Stimulated activated naive CD8-positive, alpha-beta T cell treated with anti-CD3 and anti-CD28 coated beads, Interleukin-15, Interleukin-2, amounts not matched to agents 100 ng/mL and 50 ng/mL, for 24 hours (primary cell): ENCODE data around the gene HPGD.
A peak's percentile ranks its signal among the peaks of the same experiment; 100 is the strongest.

Experiments
- H3K27ac Mint-ChIP-seq: one replicate; pipeline ENCODE4 v1.8.0; 2021; ENCODE audit warnings: mild to moderate bottlenecking, mixed read lengths
- H3K27me3 Mint-ChIP-seq: one replicate; pipeline ENCODE4 v1.8.0; 2021; ENCODE audit warnings: mixed read lengths
- H3K36me3 Mint-ChIP-seq: one replicate; pipeline ENCODE4 v1.8.0; 2021; ENCODE audit warnings: low read depth, mixed read lengths
- H3K4me1 Mint-ChIP-seq: one replicate; pipeline ENCODE4 v1.8.0; 2021; ENCODE audit warnings: low read depth, mixed read lengths
- H3K4me3 Mint-ChIP-seq: one replicate; pipeline ENCODE4 v1.8.0; 2021; ENCODE audit warnings: mild to moderate bottlenecking, mixed read lengths
- H3K9me3 Mint-ChIP-seq: one replicate; pipeline ENCODE4 v1.8.0; 2021; ENCODE audit warnings: mixed read lengths

Gene HPGD

DNA sequence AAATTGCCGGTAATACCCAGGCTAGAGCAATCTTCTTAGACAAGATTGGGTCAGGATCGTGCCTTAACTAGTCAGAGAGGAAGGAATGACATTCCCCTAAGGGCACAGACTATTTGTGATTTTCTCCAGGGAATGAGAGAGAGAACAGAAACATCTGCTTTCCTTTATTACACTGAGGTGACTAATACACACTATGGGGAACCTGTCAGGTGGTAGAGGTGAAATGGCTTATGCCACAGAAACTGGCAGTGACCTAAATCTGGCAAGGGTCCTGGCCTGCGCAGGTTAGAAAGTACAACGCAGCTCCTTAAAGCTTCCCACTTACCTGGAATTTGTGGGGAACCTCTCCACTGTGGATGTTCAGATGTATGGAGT lies 16.6 kb upstream of the HPGD start:
- Mint-ChIP-seq H3K36me3 (no peaks in the 10 kb centered on the region), H3K27me3 (no peaks in the 10 kb centered on the region), H3K27ac (no peak overlapping the region), H3K9me3 (no peaks in the 10 kb centered on the region), H3K4me3 (no peak overlapping the region), H3K4me1 (no peaks in the 10 kb centered on the region)

DNA sequence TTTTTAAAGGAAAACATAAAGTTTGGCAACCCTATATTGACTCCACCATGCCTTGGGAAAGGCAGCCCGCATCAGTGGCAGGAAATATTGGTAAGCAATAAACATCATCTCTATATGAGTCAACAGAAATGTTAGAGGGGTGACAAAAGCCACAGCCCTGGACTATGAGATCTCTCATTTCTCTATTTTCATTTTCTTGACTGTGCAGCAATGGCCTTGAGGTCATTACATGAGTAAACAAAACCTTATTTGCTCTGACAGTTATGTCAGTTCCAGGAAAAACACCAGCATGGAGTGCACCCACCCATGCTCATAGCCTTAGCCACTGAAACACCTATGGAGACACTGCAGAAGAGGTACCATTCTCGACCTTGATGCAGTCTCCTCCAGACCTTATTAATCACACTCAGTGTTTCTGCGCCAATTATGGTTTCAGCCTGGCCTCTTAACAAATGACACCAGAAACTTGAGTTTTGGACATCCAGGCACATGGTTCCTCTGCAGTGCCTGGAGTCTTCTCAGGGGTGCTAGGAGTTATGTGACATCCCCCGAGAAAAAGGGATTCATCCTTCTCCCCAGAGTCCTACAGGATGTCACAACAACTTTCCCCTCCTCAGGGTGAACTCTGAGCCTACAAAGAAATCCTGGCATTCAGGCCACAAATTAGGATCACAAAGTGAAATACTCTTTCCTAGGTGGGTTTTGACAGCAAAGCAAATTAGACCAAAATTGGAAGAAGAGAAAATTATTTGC lies 16.0 kb upstream of the HPGD start:
- no peaks in the 10 kb centered on the region for H3K9me3 Mint-ChIP-seq
- H3K27ac Mint-ChIP-seq, result no peak overlapping the region
- no peaks in the 10 kb centered on the region for H3K4me1 Mint-ChIP-seq
- H3K36me3 Mint-ChIP-seq, result no peaks in the 10 kb centered on the region
- H3K27me3 Mint-ChIP-seq, result no peaks in the 10 kb centered on the region
- H3K4me3 Mint-ChIP-seq, result no peak overlapping the region

DNA sequence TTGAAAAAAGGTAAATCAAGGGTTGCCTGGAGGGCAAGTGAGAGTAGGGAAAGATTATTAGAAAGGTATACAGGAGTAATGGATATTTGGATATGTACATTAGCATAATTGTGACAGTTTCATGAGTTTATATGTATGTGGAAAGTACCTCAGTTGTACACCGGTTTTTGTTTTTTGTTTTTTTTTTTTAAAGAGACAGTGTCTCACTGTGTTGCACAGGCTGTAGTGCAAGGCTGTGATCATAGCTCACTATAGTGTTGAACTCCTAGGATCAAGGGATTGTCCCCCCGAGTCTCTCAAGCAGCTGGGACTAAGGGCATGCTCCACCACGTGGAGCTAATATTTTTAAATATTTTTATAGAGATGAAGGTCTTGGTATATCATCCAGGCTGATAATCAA lies 15.3 kb upstream of the HPGD start:
- no peaks in the 10 kb centered on the region for H3K27me3 Mint-ChIP-seq
- no peaks in the 10 kb centered on the region for H3K4me1 Mint-ChIP-seq
- no peak overlapping the region for H3K27ac Mint-ChIP-seq
- H3K36me3 Mint-ChIP-seq, result no peaks in the 10 kb centered on the region
- H3K9me3 Mint-ChIP-seq, result no peaks in the 10 kb centered on the region
- no peak overlapping the region for H3K4me3 Mint-ChIP-seq

DNA sequence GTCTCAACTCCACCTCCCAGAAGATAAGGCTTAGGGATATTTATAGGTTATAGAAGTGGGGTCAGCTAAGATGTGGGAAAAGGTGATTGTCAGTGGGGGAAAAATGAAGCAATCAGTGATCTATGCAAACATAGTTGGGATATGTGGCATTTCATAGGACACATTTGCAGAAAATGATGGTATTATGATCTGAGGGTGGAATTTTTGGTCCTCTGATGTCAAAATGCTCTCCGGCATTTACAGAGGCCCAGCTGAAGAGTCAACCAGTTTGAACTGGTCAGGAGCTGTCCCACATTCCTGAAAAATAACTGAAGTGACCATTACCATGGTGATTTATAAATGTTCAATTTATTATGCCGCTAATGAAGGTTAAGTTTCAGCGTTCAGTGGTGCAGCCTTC lies 12.2 kb upstream of the HPGD start:
- Mint-ChIP-seq H3K9me3 (no peaks in the 10 kb centered on the region), H3K27me3 (peaks cover 3% of the 10 kb centered on the region), H3K36me3 (no peaks in the 10 kb centered on the region), H3K4me1 (no peaks in the 10 kb centered on the region), H3K27ac (no peak overlapping the region), H3K4me3 (no peak overlapping the region)

DNA sequence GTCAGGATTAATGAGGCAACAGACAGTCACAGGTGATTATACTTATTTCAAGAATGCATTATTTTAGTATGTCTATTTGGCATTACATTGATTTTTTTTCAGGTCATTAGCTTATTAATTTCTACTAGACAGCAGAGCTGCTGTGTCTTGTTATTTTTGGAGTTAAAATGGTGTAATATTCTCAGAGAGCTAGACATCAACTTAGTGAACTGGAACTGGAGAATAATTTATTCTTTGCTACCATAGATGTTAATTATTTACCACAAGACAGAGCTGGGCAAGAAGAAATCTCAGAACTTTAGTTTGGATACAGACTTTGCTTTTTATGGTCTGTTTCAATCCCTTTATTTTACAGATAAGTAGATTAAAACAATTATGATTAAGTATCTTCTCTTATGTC lies 10.2 kb upstream of the HPGD start:
- Mint-ChIP-seq H3K27ac (no peak overlapping the region), H3K36me3 (no peaks in the 10 kb centered on the region), H3K9me3 (no peaks in the 10 kb centered on the region), H3K4me1 (no peaks in the 10 kb centered on the region), H3K4me3 (no peak overlapping the region), H3K27me3 (peaks cover 3% of the 10 kb centered on the region)

DNA sequence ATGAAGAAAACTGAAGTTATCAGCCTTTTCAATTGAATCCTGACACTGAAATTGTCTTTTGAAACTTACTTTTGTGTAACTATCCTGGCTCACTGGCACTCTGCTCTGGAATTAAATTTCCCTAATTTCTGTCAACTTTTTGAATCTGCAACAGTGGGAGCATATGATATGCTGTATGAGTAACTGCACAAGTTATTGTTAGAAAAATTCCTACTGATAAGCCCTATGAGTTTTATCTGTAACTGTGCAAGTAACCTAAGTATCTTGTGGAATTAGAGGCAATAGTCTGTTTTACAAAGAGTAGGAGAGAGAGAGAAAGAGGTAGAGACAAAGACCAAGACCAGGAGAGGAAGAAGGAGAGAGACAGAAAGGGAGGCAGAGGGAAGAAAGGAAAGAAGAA lies 9.2 kb upstream of the HPGD start:
- H3K27me3 Mint-ChIP-seq, result peaks cover 3% of the 10 kb centered on the region
- no peaks in the 10 kb centered on the region for H3K4me1 Mint-ChIP-seq
- no peaks in the 10 kb centered on the region for H3K36me3 Mint-ChIP-seq
- peak overlapping the region; percentile 9 for H3K27ac Mint-ChIP-seq
- no peaks in the 10 kb centered on the region for H3K9me3 Mint-ChIP-seq
- H3K4me3 Mint-ChIP-seq, result no peak overlapping the region

DNA sequence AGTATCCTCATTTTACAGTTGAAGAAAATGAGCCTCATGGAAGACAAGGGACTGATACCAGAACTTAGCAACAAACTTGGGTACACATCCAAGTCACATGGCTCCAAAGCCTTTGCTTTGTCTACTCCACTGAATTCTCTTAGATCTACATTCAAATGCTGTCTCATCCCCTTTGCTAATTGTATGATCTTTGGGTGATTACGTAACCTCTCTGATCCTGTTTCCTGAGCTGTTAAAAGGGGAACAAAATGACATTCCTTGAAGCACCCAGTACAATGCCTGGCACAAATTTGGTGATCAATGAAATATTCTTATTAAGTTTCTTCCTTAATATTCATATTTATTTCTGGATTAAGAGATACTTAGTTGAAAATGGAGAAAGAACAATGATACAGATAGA lies 5.9 kb upstream of the HPGD start:
- no peak overlapping the region for H3K27ac Mint-ChIP-seq
- H3K4me3 Mint-ChIP-seq, result no peak overlapping the region
- H3K36me3 Mint-ChIP-seq, result no peaks in the 10 kb centered on the region
- peaks cover 24% of the 10 kb centered on the region for H3K27me3 Mint-ChIP-seq
- no peaks in the 10 kb centered on the region for H3K9me3 Mint-ChIP-seq
- peaks cover 7% of the 10 kb centered on the region for H3K4me1 Mint-ChIP-seq

DNA sequence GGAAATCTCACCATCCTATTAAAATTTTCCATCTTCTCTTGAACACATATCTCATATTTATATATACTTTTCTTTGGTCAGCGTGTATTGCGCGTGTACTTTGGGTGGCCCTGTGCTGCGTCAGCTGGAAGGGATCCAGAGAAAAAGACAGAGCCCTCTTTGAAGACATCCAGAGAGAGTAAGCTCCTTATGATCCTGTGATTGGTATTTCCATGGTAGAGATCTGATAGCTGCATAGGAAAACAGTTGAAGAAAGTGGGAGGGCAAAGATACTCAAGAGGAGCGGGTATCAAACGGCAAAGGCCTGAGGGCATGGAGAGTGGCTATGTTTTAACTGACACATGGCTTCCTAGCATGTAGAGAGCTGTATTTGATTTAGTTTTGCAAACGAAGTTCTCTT lies 4.4 kb upstream of the HPGD start:
- Mint-ChIP-seq H3K27ac (no peak overlapping the region), H3K9me3 (no peaks in the 10 kb centered on the region), H3K27me3 (peaks cover 36% of the 10 kb centered on the region), H3K4me3 (no peak overlapping the region), H3K36me3 (no peaks in the 10 kb centered on the region), H3K4me1 (peaks cover 18% of the 10 kb centered on the region)

DNA sequence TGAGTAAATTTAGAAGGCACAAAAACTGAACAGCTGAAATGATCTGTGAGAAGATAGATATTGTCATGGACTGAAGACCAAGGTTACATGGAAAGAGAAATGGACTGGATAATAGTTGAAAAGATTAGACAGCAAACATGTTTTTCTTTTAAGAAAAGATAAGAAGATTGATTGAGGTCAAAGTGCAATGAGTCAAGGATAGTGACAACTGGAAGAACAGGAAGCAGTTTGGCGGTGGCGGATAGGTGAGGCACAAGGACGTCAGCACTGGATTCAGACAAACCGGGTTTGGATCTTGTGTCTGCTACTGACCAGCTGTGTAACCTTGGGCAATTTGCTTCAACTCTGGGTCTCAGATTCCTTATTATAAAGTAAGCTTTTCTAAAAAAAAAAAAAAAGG lies 2.0 kb upstream of the HPGD start:
- Mint-ChIP-seq H3K36me3 (no peaks in the 10 kb centered on the region), H3K27me3 (peaks cover 33% of the 10 kb centered on the region), H3K27ac (no peak overlapping the region), H3K4me1 (peaks cover 23% of the 10 kb centered on the region), H3K4me3 (no peak overlapping the region), H3K9me3 (no peaks in the 10 kb centered on the region)

DNA sequence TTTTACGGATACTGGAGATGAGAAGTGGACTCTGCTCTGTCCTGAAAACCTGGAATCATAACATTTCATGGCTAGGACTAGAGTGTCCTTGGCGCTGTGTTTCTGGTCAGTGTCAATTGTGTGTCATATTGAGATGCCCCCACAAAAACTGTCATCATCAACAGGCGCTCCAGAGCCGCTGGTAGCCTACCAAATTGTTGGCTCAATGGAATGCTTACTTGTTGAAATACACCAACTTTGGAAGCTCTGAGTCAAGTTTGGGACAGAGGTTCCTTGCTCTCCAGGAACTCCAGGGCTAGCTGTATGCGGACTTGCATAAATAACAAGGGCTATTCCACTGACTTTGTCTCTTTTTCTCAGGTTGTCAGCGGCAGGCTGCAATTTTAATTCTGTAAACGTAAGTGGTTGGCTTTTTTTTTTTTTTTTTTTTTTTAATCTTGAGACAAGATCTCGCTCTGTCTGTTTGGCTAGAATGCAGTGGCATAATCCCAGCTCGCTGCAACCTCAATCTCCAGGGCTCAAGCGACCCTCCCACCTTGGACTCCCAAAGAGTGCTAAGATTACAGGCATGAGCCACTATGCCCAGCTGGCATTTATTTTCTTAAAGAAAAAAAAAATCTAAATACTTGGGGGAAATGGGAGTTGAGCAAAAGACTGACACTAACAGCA lies 871 bp upstream of the HPGD start:
- peak overlapping the region; percentile 14 for H3K27ac Mint-ChIP-seq

DNA sequence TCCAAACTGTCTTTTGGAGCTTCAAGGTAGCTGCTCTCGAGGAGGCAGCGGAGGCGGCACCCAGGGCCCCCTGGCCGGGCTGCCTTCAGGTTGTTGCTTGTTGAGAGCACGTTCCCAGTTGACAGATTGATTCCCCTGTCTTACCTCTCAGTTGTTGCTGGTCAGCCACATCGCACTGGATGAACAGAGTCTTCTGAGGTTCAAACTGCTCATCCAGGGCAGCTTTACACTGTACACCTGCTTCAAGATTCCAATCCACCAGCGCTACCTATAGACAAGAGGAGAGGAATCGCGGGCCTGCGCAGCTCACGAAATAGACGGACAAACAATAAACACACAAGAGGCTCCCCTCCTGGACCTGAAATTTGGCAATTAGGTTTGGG lies 497 bp downstream of the HPGD start:
- Mint-ChIP-seq H3K4me1 (peaks cover 26% of the 10 kb centered on the region), H3K9me3 (no peaks in the 10 kb centered on the region), H3K36me3 (no peaks in the 10 kb centered on the region), H3K27me3 (peaks cover 33% of the 10 kb centered on the region), H3K4me3 (peak overlapping the region; percentile 78), H3K27ac (peak overlapping the region; percentile 34)

More for the DNA sequence above, 871 bp upstream of the HPGD start:
- H3K27me3 Mint-ChIP-seq, result peaks cover 33% of the 10 kb centered on the region
- H3K36me3 Mint-ChIP-seq, result no peaks in the 10 kb centered on the region
- peak overlapping the region; percentile 82 for H3K4me3 Mint-ChIP-seq
- no peaks in the 10 kb centered on the region for H3K9me3 Mint-ChIP-seq
- H3K4me1 Mint-ChIP-seq, result peaks cover 26% of the 10 kb centered on the region

DNA sequence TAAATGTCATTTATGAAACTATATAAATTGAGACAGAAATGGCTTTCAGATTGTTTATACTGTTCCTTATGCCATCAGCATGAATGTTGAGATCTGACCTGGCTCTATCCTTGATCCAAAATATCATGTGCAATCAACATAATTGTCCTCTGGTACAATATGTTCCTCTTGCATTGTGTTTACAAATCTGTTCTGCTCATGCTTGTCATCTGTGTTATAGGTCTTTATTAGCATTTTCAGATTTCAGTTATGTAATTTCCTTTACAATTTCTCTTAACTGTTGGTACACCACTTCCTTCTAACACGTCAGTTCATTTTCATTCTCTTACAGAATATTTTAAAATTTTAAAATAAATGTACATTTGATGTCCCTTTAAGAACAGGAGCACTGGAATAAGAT lies 1.6 kb downstream of the HPGD start:
- no peaks in the 10 kb centered on the region for H3K9me3 Mint-ChIP-seq
- H3K36me3 Mint-ChIP-seq, result no peaks in the 10 kb centered on the region
- H3K4me1 Mint-ChIP-seq, result peaks cover 26% of the 10 kb centered on the region
- no peak overlapping the region for H3K27ac Mint-ChIP-seq
- H3K4me3 Mint-ChIP-seq, result no peak overlapping the region
- H3K27me3 Mint-ChIP-seq, result peaks cover 33% of the 10 kb centered on the region

DNA sequence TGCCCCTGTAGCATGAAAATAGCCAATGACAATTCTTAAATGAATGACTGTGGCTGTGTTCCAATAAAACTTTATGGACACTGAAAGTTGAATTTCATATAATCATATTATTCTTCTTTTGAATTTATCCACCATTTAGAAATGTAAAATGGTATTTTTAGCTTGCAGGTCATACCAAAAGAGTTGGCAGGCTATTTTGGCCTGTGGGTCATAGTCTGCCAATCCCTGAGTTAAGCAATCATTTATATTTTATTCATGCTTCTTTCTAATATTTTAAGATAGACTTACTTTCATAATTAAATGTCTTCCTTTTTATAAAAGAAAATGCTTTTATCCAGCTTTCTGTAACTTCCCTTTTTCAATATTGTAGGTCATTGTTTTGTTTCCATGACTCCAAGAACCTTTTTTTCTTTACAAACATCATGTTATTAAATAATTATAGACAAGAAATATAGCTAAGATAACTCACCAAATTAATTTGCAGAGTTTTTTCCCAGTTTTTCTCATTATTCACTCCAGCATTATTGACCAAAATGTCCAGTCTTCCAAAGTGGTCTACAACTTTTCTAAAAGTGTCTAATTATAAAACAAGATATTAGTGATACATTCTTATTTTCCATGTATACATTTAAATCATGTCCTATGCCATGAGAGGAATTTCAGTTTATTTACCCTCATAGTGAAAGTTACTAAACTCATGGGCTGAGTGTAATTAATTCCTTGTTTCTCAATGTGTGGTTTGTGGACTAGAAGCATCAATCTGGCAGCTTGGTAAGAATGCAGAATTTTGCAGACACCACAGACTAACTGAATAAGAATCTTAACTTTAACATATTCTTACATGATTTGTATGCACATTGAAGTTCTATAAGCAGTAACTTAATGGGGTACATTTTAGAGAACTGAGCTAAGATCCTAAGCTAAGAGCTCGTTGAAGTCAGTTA lies 4.5 kb downstream of the HPGD start:
- H3K27me3 Mint-ChIP-seq, result peaks cover 8% of the 10 kb centered on the region
- no peaks in the 10 kb centered on the region for H3K9me3 Mint-ChIP-seq
- H3K36me3 Mint-ChIP-seq, result no peaks in the 10 kb centered on the region
- H3K4me1 Mint-ChIP-seq, result peaks cover 15% of the 10 kb centered on the region
- H3K27ac Mint-ChIP-seq, result no peak overlapping the region
- H3K4me3 Mint-ChIP-seq, result no peak overlapping the region

DNA sequence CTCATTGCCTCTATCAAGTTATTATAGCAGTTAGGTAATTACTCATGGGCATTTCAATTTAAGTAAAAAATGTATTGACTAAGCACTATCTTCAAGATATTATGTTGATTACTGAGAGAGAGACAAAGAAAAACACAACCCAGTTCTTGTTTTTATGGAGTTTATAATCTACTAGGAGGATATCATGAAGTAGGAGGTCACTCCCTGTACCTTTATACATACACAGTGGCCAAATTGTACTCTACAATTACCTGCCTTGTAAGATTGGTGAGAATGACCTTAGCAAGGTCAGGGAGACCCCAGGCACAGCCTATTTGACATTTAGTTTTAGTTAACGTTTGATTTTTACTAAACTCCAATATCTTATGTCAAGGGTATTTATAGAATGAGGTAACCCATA lies 5.5 kb downstream of the HPGD start:
- Mint-ChIP-seq H3K36me3 (no peaks in the 10 kb centered on the region), H3K4me1 (peaks cover 9% of the 10 kb centered on the region), H3K4me3 (no peak overlapping the region), H3K27ac (no peak overlapping the region), H3K9me3 (no peaks in the 10 kb centered on the region), H3K27me3 (peaks cover 1% of the 10 kb centered on the region)

DNA sequence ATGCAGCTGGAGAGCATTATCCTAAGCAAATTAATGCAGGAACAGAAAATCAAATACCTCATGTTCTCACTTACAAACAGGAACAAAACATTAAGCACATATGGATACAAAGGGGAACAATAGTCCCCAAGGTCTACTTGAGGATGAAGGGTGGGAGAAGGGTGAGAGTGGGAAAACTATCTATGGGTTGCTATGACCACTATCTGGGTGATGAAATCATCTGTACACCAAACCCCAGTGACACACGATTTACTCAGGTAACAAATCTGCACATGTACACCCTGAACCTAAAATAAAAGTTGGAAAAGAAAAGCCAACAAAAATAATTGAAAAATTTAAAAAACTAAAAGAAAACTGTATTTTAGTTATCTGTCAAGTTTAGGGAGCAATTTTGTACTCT lies 5.9 kb downstream of the HPGD start:
- H3K4me3 Mint-ChIP-seq, result no peak overlapping the region
- H3K27me3 Mint-ChIP-seq, result no peaks in the 10 kb centered on the region
- H3K27ac Mint-ChIP-seq, result no peak overlapping the region
- no peaks in the 10 kb centered on the region for H3K36me3 Mint-ChIP-seq
- H3K4me1 Mint-ChIP-seq, result peaks cover 4% of the 10 kb centered on the region
- no peaks in the 10 kb centered on the region for H3K9me3 Mint-ChIP-seq
